Measurements from ENCODE around the gene RFT1.

- TF ChIP-seq TCF4 (CRISPR knock-in tag; IDR thresholded peaks at IDR 0.05; ENCODE audit: borderline replicate concordance) (no peak), ZNF8 (CRISPR knock-in tag; IDR thresholded peaks at IDR 0.05) (no peak), RARB (CRISPR knock-in tag; IDR thresholded peaks at IDR 0.05) (no peak)
- TF ChIP-seq, protein P1, sequence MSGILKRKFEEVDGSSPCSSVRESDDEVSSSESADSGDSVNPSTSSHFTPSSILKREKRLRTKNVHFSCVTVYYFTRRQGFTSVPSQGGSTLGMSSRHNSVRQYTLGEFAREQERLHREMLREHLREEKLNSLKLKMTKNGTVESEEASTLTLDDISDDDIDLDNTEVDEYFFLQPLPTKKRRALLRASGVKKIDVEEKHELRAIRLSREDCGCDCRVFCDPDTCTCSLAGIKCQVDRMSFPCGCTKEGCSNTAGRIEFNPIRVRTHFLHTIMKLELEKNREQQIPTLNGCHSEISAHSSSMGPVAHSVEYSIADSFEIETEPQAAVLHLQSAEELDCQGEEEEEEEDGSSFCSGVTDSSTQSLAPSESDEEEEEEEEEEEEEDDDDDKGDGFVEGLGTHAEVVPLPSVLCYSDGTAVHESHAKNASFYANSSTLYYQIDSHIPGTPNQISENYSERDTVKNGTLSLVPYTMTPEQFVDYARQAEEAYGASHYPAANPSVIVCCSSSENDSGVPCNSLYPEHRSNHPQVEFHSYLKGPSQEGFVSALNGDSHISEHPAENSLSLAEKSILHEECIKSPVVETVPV (CRISPR knock-in tag; IDR thresholded peaks at IDR 0.05): no peak
Observed at GRCh38 chr3:53162672-53163443, 32.6 kb upstream of the RFT1 start.
